ENCODE data around the gene ETV5. TPM values are rescaled to one million over a fixed set of nuclear protein-coding genes. Genes with fewer than 3 reads are reported as not detected.

ETV5 gene
- polyA plus RNA-seq, 1 of the 3 experiments (the other 2 are of a cell fraction): 20.9 TPM

GRCh38 chr3:186070550-186070949, 38.3 kb downstream of the ETV5 start:
- H3K79me2 ChIP-seq (ENCODE audit: insufficient read depth): no peaks in the 10 kb centered on the region
- 94% methylated on average over 1 of the region's 1 CpG for WGBS (ENCODE audit: low lambda C conversion rate)
- no peak overlapping the region for H2AFZ ChIP-seq (ENCODE audit: low read depth)
- H3K4me2 ChIP-seq: no peak overlapping the region
- no peaks in the 10 kb centered on the region for H4K20me1 ChIP-seq (ENCODE audit: insufficient read depth)
- H3K36me3 ChIP-seq (replicated peaks in 1 of 2; ENCODE audit: control insufficient read depth in 1 of 2, insufficient read depth in 2 of 2, low read length in 1 of 2): peaks cover 16 to 20% of the 10 kb centered on the region in 2 experiments
- no peak for DNase-seq
- CTCF ChIA-PET: no interaction called here
- H3K4me3 ChIP-seq (ENCODE audit: low read depth in 2 of 2, low read length in 1 of 2): no peak overlapping the region
- H3K9me2 ChIP-seq: no peaks in the 10 kb centered on the region
- no peaks in the 10 kb centered on the region for H3F3A ChIP-seq (replicated peaks; ENCODE audit: insufficient read depth)
- H3K27me3 ChIP-seq (ENCODE audit: insufficient read depth): no peaks in the 10 kb centered on the region
- no peak overlapping the region for H3K27ac ChIP-seq (ENCODE audit: low read depth in 2 of 2, low read length in 1 of 2)
- POLR2A ChIA-PET: no interaction called here
- H3K9ac ChIP-seq: no peak overlapping the region
- H3K4me1 ChIP-seq (ENCODE audit: control insufficient read depth in 1 of 2, insufficient read depth in 2 of 2, low read depth in 1 of 2, low read length in 1 of 2): peaks cover 0 to 2% of the 10 kb centered on the region in 2 experiments; a peak in 1 of 4 replicates
- TF ChIP-seq TEAD4 (IDR thresholded peaks at IDR 0.05; ENCODE audit: borderline replicate concordance, insufficient read depth): no peak
- TF ChIP-seq FOXJ3 (CRISPR knock-in tag; IDR thresholded peaks at IDR 0.05): no peak
- no peak for TF ChIP-seq RFX5 (IDR thresholded peaks at IDR 0.05; ENCODE audit: low read length)
- 0 out of 2 replicates have a peak, but pooled peaks cover 7% of the 10 kb centered on the region for H3K9me3 ChIP-seq

- POLR2A ChIA-PET: no interaction called here
- WGBS (ENCODE audit: low lambda C conversion rate): 95% methylated on average over 9 of the region's 9 CpGs
- H4K20me1 ChIP-seq (ENCODE audit: insufficient read depth): no peaks in the 10 kb centered on the region
- H3K9ac ChIP-seq: no peak overlapping the region
- no peak overlapping the region for H3K4me2 ChIP-seq
- TF ChIP-seq FOXJ3 (CRISPR knock-in tag; IDR thresholded peaks at IDR 0.05) (no peak), REST (IDR thresholded peaks at IDR 0.05; ENCODE audit: low read depth, low read length) (no peak), USF1 (IDR thresholded peaks at IDR 0.05; ENCODE audit: borderline replicate concordance, low read depth) (no peak), POLR2AphosphoS5 (IDR thresholded peaks at IDR 0.05; ENCODE audit: low read depth, low read length) (no peak), MXI1 (IDR thresholded peaks at IDR 0.05; ENCODE audit: low read depth, low read length) (no peak), NRF1 (IDR thresholded peaks at IDR 0.05; ENCODE audit: low read depth, low read length) (no peak), GABPA (IDR thresholded peaks at IDR 0.05; ENCODE audit: low read depth) (no peak), CHD2 (IDR thresholded peaks at IDR 0.05; ENCODE audit: low read length, partially characterized antibody) (no peak), RXRA (IDR thresholded peaks at IDR 0.05; ENCODE audit: borderline replicate concordance, low read depth) (no peak), IRF3 (IDR thresholded peaks at IDR 0.05; ENCODE audit: low read depth, low read length) (no peak), USF2 (IDR thresholded peaks at IDR 0.05; ENCODE audit: borderline replicate concordance, low read depth, low read length) (no peak), ELF1 (IDR thresholded peaks at IDR 0.05) (no peak), YY1 (IDR thresholded peaks at IDR 0.05; ENCODE audit: low read depth) (no peak), RFX5 (IDR thresholded peaks at IDR 0.05; ENCODE audit: low read length) (no peak), JUND (IDR thresholded peaks at IDR 0.05) (no peak), FOSL2 (IDR thresholded peaks at IDR 0.05; ENCODE audit: borderline replicate concordance, low read depth) (no peak)
- H3K27ac ChIP-seq (ENCODE audit: low read depth in 2 of 2, low read length in 1 of 2): no peak overlapping the region
- DNase-seq: no peak
- H3F3A ChIP-seq (replicated peaks; ENCODE audit: insufficient read depth): no peaks in the 10 kb centered on the region
- peaks cover 16 to 20% of the 10 kb centered on the region in 2 experiments for H3K36me3 ChIP-seq (replicated peaks in 1 of 2; ENCODE audit: control insufficient read depth in 1 of 2, insufficient read depth in 2 of 2, low read length in 1 of 2)
- H3K79me2 ChIP-seq (ENCODE audit: insufficient read depth): no peaks in the 10 kb centered on the region
- 0 out of 2 replicates have a peak, but pooled peaks cover 3% of the 10 kb centered on the region for H3K9me3 ChIP-seq
- no peaks in the 10 kb centered on the region for H3K27me3 ChIP-seq (ENCODE audit: insufficient read depth)
- CTCF ChIA-PET: no interaction called here
- no peak overlapping the region for H2AFZ ChIP-seq (ENCODE audit: low read depth)
- H3K4me3 ChIP-seq (ENCODE audit: low read depth in 2 of 2, low read length in 1 of 2): no peak overlapping the region
- peaks cover 0 to 2% of the 10 kb centered on the region in 2 experiments; a peak in 1 of 4 replicates for H3K4me1 ChIP-seq (ENCODE audit: control insufficient read depth in 1 of 2, insufficient read depth in 2 of 2, low read depth in 1 of 2, low read length in 1 of 2)
- H3K9me2 ChIP-seq: no peaks in the 10 kb centered on the region
Measured at GRCh38 chr3:186070133-186070532, 38.8 kb downstream of the ETV5 start.
